Measurements from ENCODE around the gene CES2.
"Not testable (repeated sequence)": the region's sequence is repeated elsewhere in the genome, so short reads cannot be mapped to it uniquely, and the experiment has no call there.

CES2 gene

GRCh38 chr16:66930189-66930588, 5.1 kb upstream of the CES2 start:
- TF ChIP-seq CTCF (IDR thresholded peaks at IDR 0.05; ENCODE audit: control extremely low read depth, extremely low read depth, low read depth, missing control alignments), result no peak
- POLR2A ChIA-PET, result no interaction called here
- CTCF ChIA-PET, result interaction anchor here (1.1 to 2.3 kb wide), 2 partner anchors 35 to 100 kb away, joined by 4 to 18 read pairs; partner anchors contain the start of gene NAE1
- DNase-seq (ENCODE audit: extremely low spot score), result no peak

GRCh38 chr16:66931665-66932064, 3.7 kb upstream of the CES2 start:
- DNase-seq (ENCODE audit: extremely low spot score), result no peak
- CTCF ChIA-PET, result interaction anchor here (0.8 to 2.3 kb wide), 4 partner anchors 10 to 41 kb away, joined by 3 to 18 read pairs (median 4); no protein-coding TSS in a partner anchor
- POLR2A ChIA-PET, result no interaction called here
- no peak for TF ChIP-seq CTCF (IDR thresholded peaks at IDR 0.05; ENCODE audit: control extremely low read depth, extremely low read depth, low read depth, missing control alignments)

GRCh38 chr16:66932076-66932475, 3.2 kb upstream of the CES2 start:
- POLR2A ChIA-PET, result interaction anchor here (0.6 kb wide), 1 partner anchor 50 kb away, joined by 3 read pairs; no protein-coding TSS in a partner anchor
- CTCF ChIA-PET, result interaction anchor here (1.2 to 2.3 kb wide), 4 partner anchors 11 to 41 kb away, joined by 3 to 18 read pairs (median 4); no protein-coding TSS in a partner anchor
- no peak for TF ChIP-seq CTCF (IDR thresholded peaks at IDR 0.05; ENCODE audit: control extremely low read depth, extremely low read depth, low read depth, missing control alignments)
- DNase-seq (ENCODE audit: extremely low spot score), result no peak

- ChIA-PET POLR2A (no interaction called here), CTCF (interaction anchor here (0.8 to 1.3 kb wide), 5 partner anchors 14 to 66 kb away, joined by 3 read pairs; no protein-coding TSS in a partner anchor)
- no peak for TF ChIP-seq CTCF (IDR thresholded peaks at IDR 0.05; ENCODE audit: control extremely low read depth, extremely low read depth, low read depth, missing control alignments)
Observed at GRCh38 chr16:66933776-66934137, 1.6 kb upstream of the CES2 start.

GRCh38 chr16:66934138-66934838, 1.0 kb upstream of the CES2 start, which contains the start of gene CIAO2B:
Gene CIAO2B, minus strand, starts transcription at chr16:66934402. Its CDS starts 38 bp downstream, at chr16:66934364.
- TF ChIP-seq CTCF (IDR thresholded peaks at IDR 0.05; ENCODE audit: control extremely low read depth, extremely low read depth, low read depth, missing control alignments), result no peak
- ChIA-PET CTCF (interaction anchor here (0.8 to 1.3 kb wide), 3 partner anchors 19 to 66 kb away, joined by 3 read pairs; no protein-coding TSS in a partner anchor), POLR2A (interaction anchor here (0.7 kb wide), 1 partner anchor 54 kb away, joined by 3 read pairs; the partner anchor contains the start of gene PDP2)
- peak; percentile 93 for DNase-seq (ENCODE audit: extremely low spot score)

More at GRCh38 chr16:66933776-66934137, 1.6 kb upstream of the CES2 start:
- no peak for DNase-seq (ENCODE audit: extremely low spot score)

- DNase-seq (ENCODE audit: extremely low spot score); CTCF ChIA-PET: not testable (repeated sequence)
- POLR2A ChIA-PET, result interaction anchor here (0.7 kb wide), 1 partner anchor 55 kb away, joined by 3 read pairs; the partner anchor contains the start of gene PDP2
Observed at GRCh38 chr16:66934839-66935313, 440 bp upstream of the CES2 start.

- POLR2A ChIA-PET, result no interaction called here
Observed at GRCh38 chr16:66936462-66936861, 1.1 kb downstream of the CES2 start.

More at GRCh38 chr16:66936462-66936861, 1.1 kb downstream of the CES2 start:
- TF ChIP-seq CTCF (IDR thresholded peaks at IDR 0.05; ENCODE audit: control extremely low read depth, extremely low read depth, low read depth, missing control alignments), result no peak
- no peak for DNase-seq (ENCODE audit: extremely low spot score)
- CTCF ChIA-PET, result interaction anchor here (0.7 to 1.1 kb wide), 3 partner anchors 21 to 177 kb away, joined by 3 read pairs; no protein-coding TSS in a partner anchor
